GM21367 (cell line): ENCODE results near the gene EN1.

Experiments used
- ATAC-seq: cut with Tn5 transposase; IDR thresholded peaks from one replicate; pipeline ENCODE4 v1.9.1; 2021; ENCODE audit not compliant: unreplicated experiment

The EN1 gene

GRCh38 chr2:118846953-118847761, at the start of gene EN1:
EN1 (minus strand) TSS chr2:118847648; CDS start chr2:118847167, 481 bp downstream.
- ATAC-seq, result no peak

GRCh38 chr2:118893100-118893499, 45.7 kb upstream of the EN1 start:
- no peak for ATAC-seq

GRCh38 chr2:118889995-118890394, 42.5 kb upstream of the EN1 start:
- ATAC-seq, result no peak

GRCh38 chr2:118883792-118884191, 36.3 kb upstream of the EN1 start:
- no peak for ATAC-seq

- ATAC-seq, result peak; percentile 76
These were observed 35.4 kb upstream of the EN1 start for GRCh38 chr2:118882693-118883336.

GRCh38 chr2:118881490-118882129, 34.2 kb upstream of the EN1 start:
- ATAC-seq, result peak; percentile 90

GRCh38 chr2:118880501-118880900, 33.1 kb upstream of the EN1 start:
- no peak for ATAC-seq

- no peak for ATAC-seq
These were observed 31.2 kb upstream of the EN1 start for GRCh38 chr2:118878531-118879149.

- no peak for ATAC-seq
These were observed 27.9 kb upstream of the EN1 start for GRCh38 chr2:118875318-118875717.

GRCh38 chr2:118874324-118874723, 26.9 kb upstream of the EN1 start:
- ATAC-seq, result no peak

- peak; percentile 98 for ATAC-seq
These were observed 17.7 kb upstream of the EN1 start for GRCh38 chr2:118865106-118865505.

GRCh38 chr2:118864207-118864606, 16.8 kb upstream of the EN1 start:
- ATAC-seq, result no peak

- no peak for ATAC-seq
These were observed 14.3 kb upstream of the EN1 start for GRCh38 chr2:118861731-118862130.

GRCh38 chr2:118861242-118861641, 13.8 kb upstream of the EN1 start:
- no peak for ATAC-seq

- no peak for ATAC-seq
These were observed 13.1 kb upstream of the EN1 start for GRCh38 chr2:118860506-118860905.

- no peak for ATAC-seq
These were observed 11.8 kb upstream of the EN1 start for GRCh38 chr2:118859157-118859770.

- no peak for ATAC-seq
These were observed 11.2 kb upstream of the EN1 start for GRCh38 chr2:118858485-118859156.

GRCh38 chr2:118857677-118858484, 10.4 kb upstream of the EN1 start:
- no peak for ATAC-seq

GRCh38 chr2:118856978-118857676, 9.7 kb upstream of the EN1 start:
- no peak for ATAC-seq
